HT-29 (cell line): Measurements from ENCODE around the gene CYP2U1. TPM values are rescaled to one million over a fixed set of nuclear protein-coding genes. Genes with fewer than 3 reads are reported as not detected.

Source experiments
- DNase-seq: peaks from one replicate; pipeline ENCODE4 v3.0.0-alpha.2; 2015; ENCODE audit warnings: low spot score
- total RNA-seq: library from RNA; depleted of rRNA; stranded (reverse); fragments of >200 nt; shearing (Covaris generic); gene quantifications from 2 replicates; pipeline ENCODE4 v1.2.3, GENCODE V29; 2014; rRNA removed

CYP2U1 gene
- total RNA-seq, 1 experiment from 2014 or later = 0.64 TPM

DNA sequence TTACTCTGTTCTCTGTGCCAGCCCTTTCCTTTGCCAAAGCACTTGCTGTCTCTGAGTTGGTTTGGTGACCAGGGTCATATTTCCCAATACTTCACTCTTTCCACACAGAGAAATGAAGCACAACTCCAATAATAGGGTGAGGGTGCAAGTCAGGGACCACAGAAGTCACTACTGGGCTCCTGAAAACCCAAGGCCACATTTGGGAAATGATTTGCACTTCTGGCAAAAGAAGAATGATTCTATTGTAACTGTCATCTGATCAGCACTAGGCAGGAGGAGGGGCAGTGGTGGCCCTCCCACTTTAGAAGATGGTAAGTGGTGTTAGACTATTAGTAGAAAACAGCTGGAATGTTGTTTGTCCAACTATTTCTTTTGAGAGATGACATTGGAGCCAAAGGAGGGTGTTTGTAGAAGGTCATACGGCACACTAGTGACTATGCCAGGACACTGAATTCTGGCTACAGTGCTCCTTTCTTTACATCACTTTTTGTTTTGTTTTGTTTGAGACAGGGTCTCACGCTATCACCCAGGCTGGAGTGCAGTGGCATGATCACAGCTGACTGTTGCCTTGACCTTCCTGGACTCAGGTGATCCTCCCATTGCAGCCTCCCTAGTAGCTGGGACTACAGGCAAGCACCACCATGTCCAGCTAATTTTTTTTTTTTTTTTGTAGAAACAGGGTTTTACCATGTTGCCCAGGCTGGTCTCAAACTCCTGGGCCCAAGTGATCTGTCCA is 47.5 kb downstream of the CYP2U1 start:
- no peak for DNase-seq

DNA sequence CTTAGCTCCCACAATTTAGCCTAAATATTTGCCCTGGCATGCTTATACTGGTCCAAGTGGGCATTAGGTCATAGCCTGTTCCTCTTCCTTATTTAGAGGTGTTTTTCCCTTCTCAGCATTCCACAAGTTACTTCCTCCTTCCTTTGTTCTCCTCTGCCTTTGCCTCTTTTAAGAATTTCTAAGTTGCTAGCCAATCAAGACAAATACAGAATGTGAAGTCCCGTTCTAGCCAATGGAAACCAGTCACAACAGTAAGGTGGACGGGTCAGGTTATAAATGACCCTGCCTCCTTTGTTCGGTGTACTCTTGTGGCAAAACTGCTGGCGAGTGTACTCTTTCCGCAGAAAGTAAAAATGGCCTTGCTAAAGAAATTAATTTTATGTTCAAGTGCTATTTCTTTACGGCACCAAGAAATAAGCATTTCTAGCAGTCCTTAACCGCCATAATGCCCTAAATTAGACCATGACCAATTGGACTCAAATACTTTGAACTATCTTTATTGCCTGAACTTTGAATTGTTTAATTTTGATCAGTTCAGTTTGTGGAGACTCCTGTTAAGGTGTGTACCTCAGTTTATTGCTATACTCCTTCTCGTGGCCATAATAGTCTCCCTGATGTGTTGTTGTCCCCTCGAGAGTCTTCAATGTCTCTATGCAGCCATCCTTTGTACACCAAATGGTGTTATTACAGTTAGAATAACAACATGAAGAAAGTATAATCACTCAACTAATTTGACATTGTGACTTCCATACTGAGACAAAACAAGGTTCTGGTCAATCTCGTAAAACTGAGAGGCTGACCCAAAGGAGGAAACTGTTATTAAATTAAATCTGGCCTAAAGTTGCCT is 56.8 kb downstream of the CYP2U1 start:
- DNase-seq = peak; percentile 60

DNA sequence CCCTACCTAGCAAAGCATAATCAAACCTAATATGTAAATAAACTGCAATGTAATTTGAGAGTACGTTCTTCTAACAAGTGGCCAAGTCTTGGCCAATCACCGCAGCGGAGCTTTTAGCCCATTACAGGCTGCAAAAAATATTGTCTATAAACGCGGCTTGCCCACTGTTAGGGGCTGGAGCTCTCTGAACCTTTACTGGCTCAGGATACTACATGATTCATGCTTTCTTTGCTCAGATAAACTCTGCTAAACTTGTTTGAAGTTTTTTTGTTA is 57.4 kb downstream of the CYP2U1 start:
- DNase-seq = peak; percentile 42

DNA sequence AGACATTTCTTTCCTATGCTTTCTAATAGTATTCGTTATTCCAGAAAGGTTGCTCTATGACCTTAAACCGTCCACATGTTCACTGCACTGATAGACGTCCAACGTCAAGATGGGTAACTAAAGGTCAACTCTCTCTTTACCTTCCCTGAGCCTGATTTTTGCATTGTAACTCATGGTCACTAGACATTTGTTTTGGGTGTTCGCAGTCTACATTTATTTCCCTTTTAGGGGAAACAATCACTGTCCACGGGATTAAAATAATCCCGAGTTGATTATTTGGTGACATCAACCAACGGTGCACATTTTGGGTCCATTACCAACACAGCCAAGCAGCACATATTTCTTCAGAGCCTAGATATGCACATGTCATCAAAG is 57.8 kb downstream of the CYP2U1 start:
- peak; percentile 64 for DNase-seq

DNA sequence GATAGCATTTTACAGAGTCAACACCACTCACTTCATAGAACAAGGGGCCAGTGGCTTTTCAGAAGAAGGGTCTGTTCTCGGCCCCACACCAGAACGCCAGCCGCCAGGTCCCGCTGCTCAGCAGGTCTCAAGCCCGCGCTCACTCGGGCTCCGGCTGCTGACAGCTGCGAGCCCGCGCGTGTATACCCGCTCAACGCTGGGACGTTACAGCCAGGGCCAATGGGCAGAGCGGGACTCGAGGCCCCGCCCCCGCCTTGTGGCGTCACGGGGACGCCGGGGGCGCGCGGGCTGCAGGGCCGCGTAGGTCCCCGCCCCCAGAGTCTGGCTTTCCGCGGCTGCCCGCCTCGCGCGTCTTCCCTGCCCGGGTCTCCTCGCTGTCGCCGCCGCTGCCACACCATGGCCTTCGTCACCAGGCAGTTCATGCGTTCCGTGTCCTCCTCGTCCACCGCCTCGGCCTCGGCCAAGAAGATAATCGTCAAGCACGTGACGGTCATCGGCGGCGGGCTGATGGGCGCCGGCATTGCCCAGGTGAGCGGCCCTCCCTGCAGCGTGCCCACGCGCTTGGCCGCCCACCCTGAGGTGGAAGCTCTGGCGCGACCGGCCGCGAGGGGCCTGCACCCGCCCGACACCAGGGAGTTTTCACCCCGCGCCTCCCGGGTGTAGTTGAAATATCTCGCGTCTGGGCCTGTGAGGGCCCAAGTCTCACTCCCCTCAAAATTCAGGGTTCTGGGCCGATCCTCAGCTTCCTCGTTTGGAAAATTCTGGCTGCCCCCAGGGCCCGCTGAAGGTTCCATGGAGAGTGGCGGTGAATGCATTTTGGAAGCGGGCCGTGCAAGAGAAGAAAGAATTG is 58.4 kb downstream of the CYP2U1 start, which contains the start of gene HADH:
Gene HADH (plus strand): TSS at position 353 of the 850 bp plus-strand sequence. CDS start 44 bp downstream, at position 397.
- DNase-seq = peak; percentile 93

DNA sequence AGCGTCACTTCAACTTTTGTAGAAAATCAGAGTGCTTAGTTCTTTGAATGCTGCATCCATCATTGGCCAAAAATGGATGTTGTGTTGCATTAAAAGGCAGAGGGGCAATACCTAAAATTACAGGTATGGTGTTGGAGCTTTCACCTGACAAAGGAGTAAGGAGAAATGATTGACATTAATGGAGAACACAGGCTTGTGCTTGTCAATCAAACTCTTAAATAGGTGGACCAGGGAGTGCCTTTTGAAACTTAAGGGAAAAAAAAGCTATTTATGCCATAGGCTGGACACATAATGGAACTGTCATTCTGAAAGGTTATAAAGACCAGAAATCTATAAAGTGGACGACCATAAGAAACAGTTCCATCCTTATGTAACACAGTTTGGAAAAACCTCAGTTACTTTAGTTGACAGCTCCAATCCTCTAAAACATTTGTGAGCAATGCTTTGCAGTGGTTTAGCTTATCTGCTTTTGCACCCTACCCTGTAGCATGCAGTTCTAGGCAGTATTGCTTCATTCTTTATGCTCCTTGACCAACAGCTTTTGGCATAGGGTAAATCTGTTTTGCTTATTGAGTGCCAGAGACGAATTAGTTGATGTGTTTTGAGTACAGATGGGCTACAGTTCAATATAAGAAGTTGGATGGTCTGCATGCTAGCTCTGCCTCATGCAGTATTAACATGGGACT is 60.7 kb downstream of the CYP2U1 start:
- DNase-seq = no peak

DNA sequence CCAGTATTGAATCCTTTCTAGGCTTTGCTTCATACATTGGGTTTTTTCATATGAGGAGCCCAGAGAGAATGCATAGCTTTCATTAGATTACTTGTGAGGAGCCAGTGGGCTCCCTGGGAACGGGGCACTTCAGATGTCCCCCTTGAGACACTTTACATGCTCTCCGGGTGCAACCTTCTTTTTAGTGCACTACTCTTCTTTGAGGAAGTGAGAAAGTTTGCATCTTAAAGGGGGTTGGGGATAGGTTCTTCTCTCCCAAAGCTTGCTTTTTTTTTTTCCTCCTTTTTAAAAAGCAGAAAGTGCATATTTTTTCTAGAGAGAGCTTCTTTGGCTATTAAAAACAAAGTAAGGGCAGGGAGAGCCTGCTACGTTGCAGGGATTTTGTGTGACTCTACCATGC is 62.6 kb downstream of the CYP2U1 start:
- no peak for DNase-seq

DNA sequence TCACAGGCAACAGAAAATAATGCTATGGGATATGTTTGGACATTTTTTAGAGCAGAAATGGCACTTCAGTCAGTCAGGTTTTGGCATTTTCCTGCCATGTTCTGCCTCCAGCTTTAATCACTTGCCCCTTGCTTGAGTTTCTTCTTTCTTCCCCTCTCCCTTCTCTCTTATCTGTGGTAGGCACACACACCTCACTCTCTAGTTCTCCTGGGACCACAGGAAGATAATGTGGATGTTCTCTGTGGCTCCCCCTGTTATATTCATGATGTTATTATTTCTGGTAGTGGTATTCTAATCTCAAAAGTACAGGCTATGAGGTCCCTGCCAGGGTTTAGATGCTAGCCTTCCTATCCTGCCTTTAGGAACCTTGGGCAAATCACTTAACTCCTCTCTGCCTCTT is 63.5 kb downstream of the CYP2U1 start:
- DNase-seq = no peak

DNA sequence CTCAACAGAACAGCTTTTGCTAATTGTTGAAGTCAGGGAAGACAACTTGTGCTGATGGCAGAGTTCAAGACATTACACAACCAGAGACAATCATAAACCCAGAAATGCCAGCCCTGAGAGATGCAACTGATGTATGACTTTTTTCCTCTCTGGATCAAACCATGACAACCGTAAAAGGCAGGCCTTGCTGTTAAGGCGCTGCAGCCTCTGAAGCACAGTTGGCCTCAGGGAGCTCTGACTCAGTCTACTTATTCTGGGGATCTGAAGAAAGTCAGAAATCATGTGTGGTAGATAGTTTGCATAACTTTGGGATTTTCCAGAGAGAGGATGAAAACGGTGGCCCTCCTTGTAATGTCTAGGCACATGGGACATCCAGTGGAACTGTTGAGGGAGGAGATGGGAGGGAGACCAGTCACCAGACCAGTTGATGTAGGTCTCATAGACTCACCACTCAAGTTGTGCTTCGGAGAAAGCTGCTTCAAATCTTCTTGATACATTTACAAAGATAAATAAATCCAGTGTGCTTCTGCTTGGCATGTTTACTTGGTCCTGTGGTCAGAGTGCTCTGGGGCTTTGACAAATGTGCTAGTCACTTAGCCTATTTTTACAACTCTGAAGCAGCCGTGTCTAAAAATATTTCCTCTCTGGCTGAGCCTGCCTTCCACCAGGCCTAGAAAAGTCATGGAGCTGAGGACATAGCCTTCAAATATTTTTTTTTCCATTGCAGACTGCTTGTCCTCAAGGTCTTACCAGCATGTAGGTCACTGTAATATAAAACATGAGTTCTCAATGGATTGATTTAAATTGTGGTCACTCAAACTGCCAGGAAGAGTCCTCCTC is 65.8 kb downstream of the CYP2U1 start:
- no peak for DNase-seq

DNA sequence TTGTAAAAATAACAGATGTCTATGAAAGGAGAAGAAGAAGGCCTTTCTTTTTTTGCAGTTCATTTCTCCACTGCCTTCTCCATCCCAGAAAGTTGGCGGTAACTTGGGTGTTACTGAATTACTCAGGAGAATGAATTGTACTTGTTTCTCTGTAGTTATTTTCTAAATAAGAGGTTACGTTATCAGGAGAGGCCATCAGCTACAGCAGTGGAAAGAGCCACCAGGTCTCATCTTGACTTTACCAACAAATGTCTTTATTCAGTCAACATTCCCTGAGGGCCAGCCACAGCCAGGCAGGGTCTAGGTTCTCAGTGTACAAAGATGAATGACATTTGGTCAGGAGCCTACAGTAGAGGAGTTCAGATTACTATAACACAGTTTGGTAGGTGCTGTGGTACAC is 66.4 kb downstream of the CYP2U1 start:
- DNase-seq = no peak

DNA sequence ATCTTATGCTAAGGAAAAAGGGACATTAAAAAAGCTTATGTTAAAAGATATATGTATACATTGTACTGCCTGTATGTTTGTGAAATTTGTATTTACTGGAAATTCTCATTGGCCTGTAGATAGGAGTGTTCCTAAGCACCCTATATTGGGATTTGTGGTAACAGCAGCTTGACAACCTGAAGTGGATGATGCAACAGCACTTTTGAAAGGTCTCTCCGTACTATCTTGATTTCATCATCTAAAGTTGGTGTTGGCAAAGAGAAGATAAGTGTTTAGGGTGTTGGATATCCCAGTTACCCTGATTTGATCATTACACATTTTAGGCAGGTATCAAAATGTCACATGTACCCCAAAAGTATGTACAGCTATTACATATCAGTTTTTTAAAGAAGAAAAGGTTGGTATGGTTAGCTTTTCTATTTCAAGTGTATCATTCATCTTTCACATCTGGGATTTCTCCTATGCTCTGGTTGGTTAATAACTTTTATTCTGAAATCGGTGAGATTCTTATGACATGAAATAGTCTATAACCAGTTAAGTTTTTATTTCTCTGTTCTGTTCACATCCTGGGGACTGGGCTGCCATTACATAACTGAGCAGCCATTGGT is 68.7 kb downstream of the CYP2U1 start:
- no peak for DNase-seq

DNA sequence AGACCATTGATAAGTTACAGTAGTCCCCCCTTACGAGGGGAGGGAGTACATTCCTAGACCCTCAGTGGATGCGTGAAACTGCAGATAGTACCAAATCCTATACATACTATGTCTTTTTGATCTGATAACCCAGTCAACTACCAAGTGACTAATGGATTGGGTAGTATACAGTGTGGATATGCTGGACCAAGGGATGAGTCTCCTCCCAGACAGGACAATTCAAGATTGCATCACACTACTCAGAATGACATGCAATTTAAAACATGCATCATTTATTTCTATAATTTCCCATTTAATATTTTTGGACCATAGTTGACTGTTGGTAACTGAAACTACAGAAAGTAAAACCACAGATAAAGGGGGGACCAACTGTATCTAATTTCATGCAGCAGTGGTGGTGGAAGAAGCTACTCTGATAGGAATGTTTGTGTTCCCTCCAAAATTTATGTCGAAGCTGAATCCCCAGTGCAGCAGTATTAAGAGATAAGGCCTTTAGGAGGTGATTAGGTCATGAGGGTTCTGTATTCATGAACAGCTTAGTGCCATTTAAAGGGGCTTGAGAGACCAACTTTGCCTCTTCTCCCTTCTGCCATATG is 70.3 kb downstream of the CYP2U1 start:
- DNase-seq = no peak

Other genes with a start within 250 kb of the CYP2U1 start
- gene PAPSS1, start 211.3 kb upstream of the CYP2U1 start, total RNA-seq = 23.4 and 23.9 TPM in 2 replicates
- gene SGMS2, start 106.6 kb upstream of the CYP2U1 start, total RNA-seq = 88.1 and 133 TPM in 2 replicates
- gene HADH, start 58.3 kb downstream of the CYP2U1 start, total RNA-seq = 14.0 and 15.3 TPM in 2 replicates
- gene LEF1, start 237.4 kb downstream of the CYP2U1 start, total RNA-seq = 0.10 and 0.21 TPM in 2 replicates